NCI-H510A (cell line): Measurements from ENCODE around the gene IMPACT.
A peak's percentile ranks its signal among the peaks of the same experiment; 100 is the strongest.

Source experiments
- DNase-seq: peaks from one replicate; lab custom pipeline; 2025; lab: John Stamatoyannopoulos, UW

IMPACT gene

DNA sequence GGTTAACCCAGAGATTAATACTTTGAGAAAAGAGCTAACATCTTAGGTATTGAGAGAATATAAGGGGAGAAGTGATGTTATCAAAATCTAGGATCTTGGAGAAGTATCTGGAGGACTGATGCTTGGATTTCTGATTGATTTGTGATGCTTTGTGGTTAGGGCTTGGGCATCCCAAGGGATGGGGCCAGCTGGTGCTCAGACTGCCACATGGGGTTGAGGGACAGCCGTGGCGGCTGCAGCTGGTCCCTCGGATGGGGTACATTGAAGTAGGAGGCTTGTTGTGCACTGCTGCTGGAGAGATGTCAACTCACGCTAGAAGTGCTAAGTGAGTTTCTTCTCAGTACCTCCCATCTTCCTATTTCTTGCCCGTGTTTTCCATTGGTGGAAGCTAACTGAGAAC is 56.4 kb downstream of the IMPACT start:
- DNase-seq: no peak

DNA sequence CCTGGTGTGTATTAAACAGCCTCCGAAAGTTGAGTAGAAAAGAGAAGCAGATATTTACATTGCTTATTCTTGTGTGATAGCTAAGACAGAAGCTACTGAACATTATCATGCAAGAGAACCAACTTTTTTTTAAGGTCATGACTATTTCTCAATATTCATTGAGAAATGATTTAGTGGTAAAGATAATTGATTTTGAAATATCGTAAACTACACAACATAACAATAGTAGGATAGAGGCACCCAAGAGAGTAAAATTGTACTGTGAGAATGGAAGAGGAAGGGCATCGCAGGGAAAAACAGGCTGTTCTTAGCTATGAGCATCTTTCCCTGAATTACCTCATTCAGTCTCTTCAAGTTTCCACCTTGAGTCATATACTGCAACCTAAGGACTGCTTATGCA is 59.2 kb downstream of the IMPACT start:
- DNase-seq: no peak

DNA sequence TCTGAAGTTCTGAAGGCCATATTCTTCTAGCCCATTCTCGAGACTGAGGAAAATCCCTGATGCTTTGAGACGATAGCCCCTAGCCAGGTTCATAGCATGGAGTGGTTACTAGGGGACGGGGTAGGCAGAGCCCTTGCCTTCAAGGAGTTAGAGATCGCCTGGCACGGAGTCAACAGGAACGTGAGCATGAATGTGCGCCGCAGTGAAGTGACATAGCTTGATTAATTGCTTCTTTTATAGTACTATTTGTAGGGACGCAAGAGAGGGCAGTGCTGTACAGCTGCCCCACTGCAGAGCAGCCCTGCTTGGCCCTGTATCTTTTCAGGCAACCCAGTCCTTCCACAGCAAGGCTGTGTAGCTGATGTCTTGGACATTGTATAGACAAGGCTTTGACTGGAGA is 60.2 kb downstream of the IMPACT start:
- no peak for DNase-seq

DNA sequence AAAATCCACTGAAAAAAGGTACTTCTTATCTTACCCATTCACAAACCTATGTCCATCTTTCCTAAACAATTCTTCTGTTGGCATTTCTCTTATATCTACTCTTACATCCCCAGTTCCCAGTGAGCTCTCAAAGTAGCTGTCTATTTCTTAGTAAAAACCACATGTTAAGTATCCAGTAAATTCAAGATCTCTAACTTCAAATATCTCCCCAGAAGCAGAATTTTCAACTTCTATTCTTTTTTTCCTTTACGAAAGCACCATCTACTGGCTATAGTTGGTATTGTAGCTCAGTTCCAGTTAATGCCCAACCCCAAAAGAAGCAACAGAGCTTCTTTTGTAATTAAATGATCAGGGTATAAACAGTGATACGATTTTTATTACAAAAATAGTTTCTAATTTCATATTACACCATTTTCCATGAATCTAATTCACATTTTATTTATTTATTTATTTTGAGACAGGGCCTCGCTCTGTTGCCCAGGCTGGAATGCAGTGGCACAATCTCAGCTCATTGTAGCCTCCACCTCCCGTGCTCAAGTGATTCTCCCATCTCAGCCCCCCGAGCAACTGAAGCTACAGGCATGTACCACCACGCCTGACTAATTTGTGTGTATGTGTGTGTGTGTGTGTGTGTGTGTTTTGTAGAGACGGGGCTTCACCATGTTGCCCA is 62.5 kb downstream of the IMPACT start:
- DNase-seq: no peak

DNA sequence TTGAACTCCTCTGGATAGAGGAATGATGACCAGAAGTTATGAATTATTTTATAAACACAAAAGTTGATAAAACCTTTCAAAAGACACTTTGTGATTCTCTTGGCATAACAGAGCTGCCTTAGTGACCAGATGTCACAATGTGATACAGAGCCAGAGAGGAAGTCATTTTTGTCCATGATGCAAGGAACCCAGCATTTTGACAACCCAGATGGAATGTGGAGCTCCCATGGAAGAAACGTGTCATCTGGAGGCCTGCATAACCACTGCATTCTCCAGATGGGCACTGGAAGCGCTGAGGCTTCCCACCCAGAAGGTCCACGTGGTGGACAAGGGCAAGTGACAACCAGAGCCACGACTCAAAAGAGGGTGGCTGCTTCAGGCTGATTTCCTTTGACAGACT is 64.1 kb downstream of the IMPACT start:
- no peak for DNase-seq

DNA sequence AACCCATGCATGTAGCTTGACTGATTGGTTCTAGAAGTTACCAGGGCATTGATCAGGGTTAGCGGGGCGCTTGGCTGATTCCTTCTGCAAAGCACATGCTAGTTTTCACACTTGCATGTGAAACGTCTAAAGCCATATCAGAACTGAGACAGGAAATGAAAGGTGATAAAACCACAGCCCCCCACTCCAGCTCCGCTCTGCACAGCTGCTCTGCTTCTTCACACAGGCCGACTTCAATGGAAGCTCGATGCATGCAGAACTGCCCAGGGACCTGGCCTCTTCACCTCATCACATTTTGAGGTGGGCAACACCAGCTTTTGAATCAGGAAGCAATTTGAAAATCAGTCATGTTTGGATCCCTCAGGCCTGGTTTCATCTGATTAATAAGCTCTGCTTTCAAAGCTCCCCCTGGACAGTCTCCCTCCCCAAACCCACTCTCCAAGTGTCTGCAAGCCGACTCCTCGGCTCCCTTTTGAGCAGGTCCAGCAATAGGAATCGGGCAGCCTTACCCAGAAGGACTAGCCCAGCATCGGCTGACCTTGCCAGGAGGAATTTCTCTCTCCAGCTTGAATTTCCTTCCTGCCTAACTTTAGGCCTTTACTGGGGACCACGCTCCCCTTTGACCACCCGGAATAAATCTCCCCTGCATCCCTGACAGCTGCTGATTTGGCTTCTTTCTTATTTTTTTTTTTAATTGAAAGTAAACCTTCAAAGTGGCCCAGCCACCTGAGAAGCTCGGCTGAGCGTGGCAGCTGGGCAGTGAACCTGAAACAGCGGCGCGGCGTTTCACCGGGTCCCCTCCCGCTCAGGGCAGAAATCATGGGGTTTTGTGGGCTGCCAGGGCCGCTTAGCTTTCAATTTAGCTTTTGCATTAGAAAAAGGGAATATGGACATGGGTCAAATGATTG is 65.7 kb downstream of the IMPACT start:
- DNase-seq: no peak

DNA sequence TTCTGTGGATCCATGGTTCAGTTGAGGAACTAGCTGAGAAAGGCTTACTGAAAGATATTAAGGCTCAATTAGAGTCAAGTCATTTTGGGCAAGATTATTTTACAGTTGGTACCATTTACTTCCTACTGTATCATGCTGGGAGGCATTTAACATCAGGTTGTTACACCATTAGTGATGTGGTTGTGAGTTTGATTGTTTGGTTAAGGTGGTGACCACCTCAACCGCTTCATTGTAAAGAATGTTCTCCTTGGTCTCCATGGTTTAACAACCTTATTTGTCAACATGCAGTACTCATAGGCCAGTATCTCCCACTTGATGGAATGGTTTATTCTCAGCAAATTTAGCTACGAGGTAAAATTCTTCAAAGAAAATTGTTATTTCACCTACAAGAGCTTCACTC is 68.1 kb downstream of the IMPACT start:
- no peak for DNase-seq

DNA sequence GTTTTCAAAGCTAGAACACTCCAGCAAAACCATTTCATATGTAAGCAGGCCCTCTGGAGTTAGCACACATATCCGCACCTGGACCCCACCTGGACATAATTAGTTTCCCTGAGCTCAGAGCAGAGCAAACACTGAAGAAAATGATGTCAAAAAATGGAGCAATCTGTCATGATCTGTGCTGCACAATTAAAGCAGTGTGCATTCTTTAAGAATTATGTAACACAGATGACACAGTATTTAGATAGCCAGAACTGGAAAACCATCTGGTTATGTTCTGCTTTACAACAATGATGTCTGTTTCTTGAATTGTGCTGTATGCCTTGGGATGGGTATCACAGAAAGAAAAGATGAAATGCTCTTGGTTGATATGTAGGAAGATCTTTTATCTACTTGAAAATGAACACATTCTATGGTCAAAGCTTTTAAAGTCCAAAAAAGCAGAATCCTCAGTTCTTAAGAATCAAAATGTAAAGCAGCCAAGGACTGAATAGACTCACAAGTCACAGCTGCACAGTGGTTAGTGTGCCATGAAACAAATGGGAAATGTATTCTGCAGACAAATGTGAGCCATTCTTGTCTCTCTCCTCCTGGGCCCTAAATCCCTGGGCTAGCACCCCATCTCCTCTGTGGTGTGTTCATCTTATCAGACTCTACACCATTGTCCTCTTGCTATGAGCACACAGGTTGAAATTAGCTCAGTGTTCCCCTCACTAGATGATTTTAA is 70.7 kb downstream of the IMPACT start:
- DNase-seq: no peak

DNA sequence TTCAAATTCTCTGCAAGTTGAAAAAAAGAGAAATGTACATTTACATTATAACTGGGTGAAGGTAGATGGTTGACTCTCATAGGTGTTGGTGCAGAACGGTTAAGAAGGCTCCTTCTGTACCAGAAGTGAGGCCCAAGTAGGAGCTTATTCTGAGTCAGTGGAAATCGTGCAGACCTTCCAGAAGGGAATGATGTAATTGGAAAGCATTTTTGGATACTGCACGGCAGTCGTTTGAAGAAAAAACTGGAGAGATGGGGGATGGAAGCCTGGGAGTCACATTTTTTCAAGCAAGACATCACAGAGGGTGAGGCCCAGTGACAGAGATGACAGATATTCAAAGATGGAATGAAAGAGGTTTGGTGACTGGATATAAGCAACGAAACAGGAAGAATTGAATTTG is 73.3 kb downstream of the IMPACT start:
- no peak for DNase-seq

DNA sequence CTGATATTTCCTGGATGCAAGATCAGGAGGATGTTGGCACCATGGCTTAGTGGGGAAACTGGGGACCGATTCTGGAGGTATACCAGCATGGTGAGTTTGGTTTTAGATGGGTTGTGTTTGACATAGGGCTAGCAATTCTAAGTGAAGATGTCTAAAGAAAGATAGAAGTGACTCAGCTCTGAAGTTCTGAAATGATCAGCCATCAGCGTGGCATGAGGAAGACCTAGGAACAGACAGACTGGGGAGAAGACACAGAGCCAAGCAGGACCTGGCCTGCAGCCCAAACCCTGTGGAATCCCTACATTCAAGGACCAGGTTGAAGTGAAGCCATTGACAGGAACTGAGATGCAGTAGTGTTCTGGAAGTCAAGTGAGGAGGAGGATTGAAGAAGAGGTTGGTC is 73.7 kb downstream of the IMPACT start:
- DNase-seq: no peak

DNA sequence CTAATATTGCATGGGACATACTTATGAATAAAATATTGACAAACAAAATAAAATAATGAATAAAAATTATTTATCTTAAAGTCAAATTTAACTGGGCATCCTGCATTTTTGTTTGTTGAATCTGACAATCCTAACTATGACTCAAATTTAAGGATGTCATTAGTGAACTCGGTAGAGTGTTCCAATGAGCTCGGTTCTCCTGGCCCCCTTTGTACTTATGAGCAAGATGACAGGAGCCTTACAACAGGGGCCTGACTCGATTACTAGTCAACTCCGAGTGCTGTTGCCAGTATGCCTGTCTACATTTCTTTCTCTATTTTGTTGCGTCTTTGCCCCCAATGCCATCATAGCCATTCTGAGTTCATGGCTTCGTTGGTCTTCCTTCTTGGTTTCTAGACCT is 74.3 kb downstream of the IMPACT start:
- no peak for DNase-seq

DNA sequence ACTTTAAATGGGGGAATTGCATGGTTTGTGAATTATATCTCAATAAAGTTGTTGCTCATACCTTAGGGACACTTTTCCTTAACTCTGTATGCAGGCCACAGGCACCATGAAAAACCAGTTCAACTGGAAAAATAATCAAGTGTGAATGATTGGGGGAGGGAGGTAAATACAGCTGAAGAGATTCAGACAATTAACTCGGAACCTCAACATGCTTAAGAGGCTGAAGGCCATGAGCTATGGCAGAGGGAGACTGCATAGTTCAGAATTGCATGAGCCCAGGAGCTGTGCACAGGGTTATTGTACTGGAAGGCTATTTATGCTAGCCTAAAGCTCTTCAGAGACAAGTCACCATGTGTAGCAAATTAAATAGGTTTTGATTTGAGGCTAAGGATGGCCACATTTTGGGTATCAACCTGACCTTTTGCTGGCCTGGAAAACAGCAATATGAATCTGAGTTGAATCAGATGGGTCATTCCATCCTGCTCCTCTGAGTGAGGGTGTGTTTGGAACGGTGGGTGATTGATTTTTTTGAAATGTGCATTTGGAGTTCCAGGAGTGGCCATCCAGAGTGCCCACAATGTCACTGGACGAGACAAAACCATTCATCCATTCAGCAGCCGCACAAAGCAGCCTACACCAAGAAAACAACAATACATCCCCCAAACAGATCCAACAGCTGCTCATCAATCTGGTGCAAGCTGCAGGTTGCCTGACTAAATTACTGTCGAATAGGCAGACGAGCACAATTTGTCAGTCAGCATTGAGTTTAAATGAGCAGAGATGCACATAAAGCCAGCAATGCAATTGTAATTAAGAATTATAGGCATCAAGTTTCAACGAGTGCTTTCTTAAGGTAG is 76.4 kb downstream of the IMPACT start:
- peak; percentile 76 for DNase-seq
